ENCODE results near the gene SEC31A.

Gene SEC31A

DNA sequence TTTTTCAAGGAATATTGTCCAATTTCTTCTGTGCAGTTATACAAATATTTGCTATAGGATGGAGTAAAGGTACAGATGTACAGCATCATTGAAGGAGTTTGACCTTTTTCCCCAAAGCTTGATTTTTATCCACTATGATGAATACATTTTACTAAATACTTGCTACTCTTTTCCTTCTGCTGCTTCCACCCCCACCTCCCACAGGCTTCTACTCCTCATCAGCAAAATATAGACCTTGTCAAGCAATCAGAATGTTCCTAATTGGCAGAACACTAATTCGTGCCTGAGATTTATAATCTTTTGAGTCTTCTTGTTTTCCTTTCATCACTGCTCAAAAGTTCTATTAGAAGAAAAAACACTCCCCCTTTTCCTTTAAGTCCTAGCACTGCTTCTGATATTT is 5.8 kb upstream of the SEC31A start:
- DNase-seq (ENCODE audit: low spot score), result no peak
- no peak overlapping the region for H3K27ac ChIP-seq (ENCODE audit: poor library complexity, severe bottlenecking)
- no peak for ATAC-seq (ENCODE audit: low read depth)
- TF ChIP-seq, protein P1, sequence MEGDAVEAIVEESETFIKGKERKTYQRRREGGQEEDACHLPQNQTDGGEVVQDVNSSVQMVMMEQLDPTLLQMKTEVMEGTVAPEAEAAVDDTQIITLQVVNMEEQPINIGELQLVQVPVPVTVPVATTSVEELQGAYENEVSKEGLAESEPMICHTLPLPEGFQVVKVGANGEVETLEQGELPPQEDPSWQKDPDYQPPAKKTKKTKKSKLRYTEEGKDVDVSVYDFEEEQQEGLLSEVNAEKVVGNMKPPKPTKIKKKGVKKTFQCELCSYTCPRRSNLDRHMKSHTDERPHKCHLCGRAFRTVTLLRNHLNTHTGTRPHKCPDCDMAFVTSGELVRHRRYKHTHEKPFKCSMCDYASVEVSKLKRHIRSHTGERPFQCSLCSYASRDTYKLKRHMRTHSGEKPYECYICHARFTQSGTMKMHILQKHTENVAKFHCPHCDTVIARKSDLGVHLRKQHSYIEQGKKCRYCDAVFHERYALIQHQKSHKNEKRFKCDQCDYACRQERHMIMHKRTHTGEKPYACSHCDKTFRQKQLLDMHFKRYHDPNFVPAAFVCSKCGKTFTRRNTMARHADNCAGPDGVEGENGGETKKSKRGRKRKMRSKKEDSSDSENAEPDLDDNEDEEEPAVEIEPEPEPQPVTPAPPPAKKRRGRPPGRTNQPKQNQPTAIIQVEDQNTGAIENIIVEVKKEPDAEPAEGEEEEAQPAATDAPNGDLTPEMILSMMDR (IDR thresholded peaks at IDR 0.05; ENCODE audit: poor library complexity, severe bottlenecking), result no peak
- H3K9me3 ChIP-seq (ENCODE audit: severe bottlenecking), result no peaks in the 10 kb centered on the region
- peaks cover 71% of the 10 kb centered on the region for H3K36me3 ChIP-seq (ENCODE audit: low read depth)
- no peak overlapping the region for H3K4me3 ChIP-seq (ENCODE audit: severe bottlenecking)
- no peaks in the 10 kb centered on the region for H3K27me3 ChIP-seq (ENCODE audit: insufficient read depth, poor library complexity, severe bottlenecking)
- H3K4me1 ChIP-seq (ENCODE audit: insufficient read depth, poor library complexity, severe bottlenecking), result peaks cover 22% of the 10 kb centered on the region

DNA sequence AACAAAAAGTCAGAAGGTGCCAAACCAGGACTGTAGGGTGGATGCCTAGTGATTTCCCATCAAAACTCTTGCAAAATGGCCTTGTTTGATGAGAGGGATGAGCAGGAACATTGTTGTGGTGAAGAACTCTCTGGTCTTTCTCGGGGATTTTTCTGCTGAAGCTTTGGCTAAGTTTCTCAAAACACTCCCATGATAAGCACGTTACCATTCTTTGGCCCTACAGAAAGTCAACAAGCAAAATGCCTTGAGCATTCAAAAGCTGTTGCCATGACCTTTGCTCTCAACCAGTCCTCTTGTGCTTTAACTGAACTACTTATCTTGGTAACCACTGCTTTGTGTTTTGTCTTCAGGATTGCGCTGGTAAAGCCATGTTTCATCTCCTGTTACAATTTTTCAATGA is 3.0 kb upstream of the SEC31A start:
- Histone ChIP-seq H3K27me3 (ENCODE audit: insufficient read depth, poor library complexity, severe bottlenecking) (no peaks in the 10 kb centered on the region), H3K4me3 (ENCODE audit: severe bottlenecking) (no peak overlapping the region), H3K4me1 (ENCODE audit: insufficient read depth, poor library complexity, severe bottlenecking) (peaks cover 22% of the 10 kb centered on the region), H3K9me3 (ENCODE audit: severe bottlenecking) (no peaks in the 10 kb centered on the region), H3K27ac (ENCODE audit: poor library complexity, severe bottlenecking) (peak overlapping the region; percentile 12), H3K36me3 (ENCODE audit: low read depth) (peaks cover 64% of the 10 kb centered on the region)
- DNase-seq (ENCODE audit: low spot score) (no peak), ATAC-seq (ENCODE audit: low read depth) (no peak)
- TF ChIP-seq, protein P1 (IDR thresholded peaks at IDR 0.05; ENCODE audit: poor library complexity, severe bottlenecking), result no peak

DNA sequence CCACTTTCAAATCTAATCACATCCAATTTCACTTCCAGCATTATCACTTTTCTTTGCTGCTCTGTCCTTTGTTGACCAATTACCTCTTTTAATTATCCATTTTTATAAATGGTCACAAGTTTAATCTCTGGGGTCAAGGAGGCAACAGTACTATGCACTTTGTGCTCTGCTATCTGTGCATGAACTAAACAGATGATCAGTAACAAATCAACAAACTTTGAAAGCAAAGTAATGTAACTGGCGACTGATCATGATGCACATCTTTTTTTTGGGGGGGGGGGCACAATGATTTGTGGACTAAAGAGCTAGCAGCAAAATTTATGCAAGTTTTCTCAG is 1.5 kb upstream of the SEC31A start:
- peak overlapping the region; percentile 83 for H3K27ac ChIP-seq (ENCODE audit: poor library complexity, severe bottlenecking)
- H3K4me3 ChIP-seq (ENCODE audit: severe bottlenecking), result no peak overlapping the region
- H3K4me1 ChIP-seq (ENCODE audit: insufficient read depth, poor library complexity, severe bottlenecking), result peaks cover 20% of the 10 kb centered on the region
- H3K36me3 ChIP-seq (ENCODE audit: low read depth), result peaks cover 51% of the 10 kb centered on the region
- TF ChIP-seq, protein P1 (IDR thresholded peaks at IDR 0.05; ENCODE audit: poor library complexity, severe bottlenecking), result no peak
- ATAC-seq (ENCODE audit: low read depth), result no peak
- no peaks in the 10 kb centered on the region for H3K27me3 ChIP-seq (ENCODE audit: insufficient read depth, poor library complexity, severe bottlenecking)
- no peak for DNase-seq (ENCODE audit: low spot score)
- H3K9me3 ChIP-seq (ENCODE audit: severe bottlenecking), result no peaks in the 10 kb centered on the region

DNA sequence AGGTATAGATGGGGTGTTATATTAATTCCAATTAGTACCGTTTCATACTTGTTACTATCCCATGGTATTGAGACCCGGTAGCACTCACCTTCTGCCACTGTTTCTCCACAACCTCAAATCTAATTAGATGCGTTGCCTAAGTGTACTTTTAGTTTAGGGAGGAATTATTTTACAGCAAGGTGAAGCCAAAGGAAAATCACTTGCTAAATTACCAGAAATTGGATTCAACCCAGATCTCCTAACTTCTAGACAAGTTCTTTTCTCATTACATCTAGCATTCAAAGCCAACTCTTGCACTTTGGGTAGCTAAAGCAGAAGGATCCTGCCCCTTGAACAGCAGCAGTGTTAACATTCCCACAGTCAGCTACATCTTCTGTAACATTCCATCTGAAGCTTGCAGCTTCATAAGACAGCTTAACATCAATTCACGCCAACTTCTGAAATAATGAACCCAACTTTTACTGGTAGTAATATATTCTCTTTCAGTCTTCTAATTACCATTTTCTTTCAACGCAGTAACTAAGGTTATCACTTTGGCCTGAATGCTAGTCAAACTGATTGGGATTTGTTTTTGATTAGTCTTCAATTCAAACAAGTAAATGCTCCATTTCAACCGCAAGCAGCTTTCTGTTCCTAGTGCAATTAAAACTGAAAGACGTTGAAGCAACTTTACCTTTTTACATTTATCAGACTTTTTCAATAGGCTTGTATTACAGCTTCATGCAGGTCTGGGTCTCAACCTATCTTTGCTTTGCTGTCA is 934 bp upstream of the SEC31A start:
- ATAC-seq (ENCODE audit: low read depth) (peak; percentile 24; the same call in 2 of the 3 replicates), DNase-seq (ENCODE audit: low spot score) (no peak)

DNA sequence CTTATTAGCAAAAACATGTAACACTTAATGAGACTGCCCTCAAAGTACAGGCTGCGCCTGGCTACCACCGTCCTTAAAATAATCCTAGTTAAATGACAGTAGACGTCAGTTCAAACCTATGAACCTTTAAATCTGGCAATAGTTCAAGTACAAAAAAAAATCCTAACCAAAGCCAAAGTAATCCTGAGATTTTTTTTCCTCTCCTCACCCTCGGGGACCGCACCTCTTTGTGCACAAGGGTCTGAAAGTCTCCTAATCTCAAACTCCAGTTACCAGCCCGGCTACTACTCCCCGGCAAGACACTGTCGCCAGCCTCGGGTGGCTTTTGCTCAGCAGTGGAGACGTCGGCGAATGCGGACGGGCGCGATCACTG is 439 bp downstream of the SEC31A start:
- no peak for ATAC-seq (ENCODE audit: low read depth)
- DNase-seq (ENCODE audit: low spot score), result no peak
- H3K27me3 ChIP-seq (ENCODE audit: insufficient read depth, poor library complexity, severe bottlenecking), result no peaks in the 10 kb centered on the region

More for the DNA sequence above, 934 bp upstream of the SEC31A start:
- Histone ChIP-seq H3K27ac (ENCODE audit: poor library complexity, severe bottlenecking) (peak overlapping the region; percentile 83), H3K4me3 (ENCODE audit: severe bottlenecking) (peak overlapping the region; percentile 89), H3K36me3 (ENCODE audit: low read depth) (peaks cover 51% of the 10 kb centered on the region), H3K9me3 (ENCODE audit: severe bottlenecking) (no peaks in the 10 kb centered on the region), H3K27me3 (ENCODE audit: insufficient read depth, poor library complexity, severe bottlenecking) (no peaks in the 10 kb centered on the region), H3K4me1 (ENCODE audit: insufficient read depth, poor library complexity, severe bottlenecking) (peaks cover 21% of the 10 kb centered on the region)
- TF ChIP-seq, protein P1 (IDR thresholded peaks at IDR 0.05; ENCODE audit: poor library complexity, severe bottlenecking), result no peak

More for the DNA sequence above, 439 bp downstream of the SEC31A start:
- peak overlapping the region; percentile 83 for H3K27ac ChIP-seq (ENCODE audit: poor library complexity, severe bottlenecking)
- peaks cover 33% of the 10 kb centered on the region for H3K4me1 ChIP-seq (ENCODE audit: insufficient read depth, poor library complexity, severe bottlenecking)
- H3K9me3 ChIP-seq (ENCODE audit: severe bottlenecking), result no peaks in the 10 kb centered on the region
- H3K4me3 ChIP-seq (ENCODE audit: severe bottlenecking), result peak overlapping the region; percentile 89
- H3K36me3 ChIP-seq (ENCODE audit: low read depth), result peaks cover 48% of the 10 kb centered on the region
- TF ChIP-seq, protein P1 (IDR thresholded peaks at IDR 0.05; ENCODE audit: poor library complexity, severe bottlenecking), result no peak

Measured in RWPE2 (cell line).